HG03575 (cell line): ENCODE data around the gene CLSTN2.
"Not testable (repeated sequence)": the region's sequence is repeated elsewhere in the genome, so short reads cannot be mapped to it uniquely, and the experiment has no call there.

Experiments used
- ATAC-seq: cut with Tn5 transposase; IDR thresholded peaks from one replicate; pipeline ENCODE4 v1.9.1; 2021; ENCODE audit not compliant: unreplicated experiment, insufficient number of reproducible peaks, low FRiP score; ENCODE audit errors: extremely low read depth

The CLSTN2 gene

DNA sequence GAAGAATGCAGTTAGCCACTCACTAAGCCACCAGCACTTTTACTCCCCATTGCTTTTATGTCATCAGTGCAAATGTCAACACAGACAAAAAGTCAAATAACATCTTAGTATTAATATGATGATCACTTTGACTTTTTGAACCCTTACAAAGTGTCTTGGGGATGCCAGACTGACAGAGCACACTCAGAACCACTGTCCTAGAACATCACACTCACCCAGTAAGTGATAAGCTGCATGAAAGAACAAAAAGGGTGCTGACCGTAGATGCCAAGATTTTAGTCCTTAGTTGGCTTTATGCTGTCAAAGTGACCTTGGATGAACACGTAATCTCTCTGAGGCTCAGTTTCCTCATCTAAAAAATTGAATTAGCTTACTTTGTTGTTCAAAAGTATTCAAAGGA, 463.4 kb downstream of the CLSTN2 start:
- ATAC-seq = no peak

DNA sequence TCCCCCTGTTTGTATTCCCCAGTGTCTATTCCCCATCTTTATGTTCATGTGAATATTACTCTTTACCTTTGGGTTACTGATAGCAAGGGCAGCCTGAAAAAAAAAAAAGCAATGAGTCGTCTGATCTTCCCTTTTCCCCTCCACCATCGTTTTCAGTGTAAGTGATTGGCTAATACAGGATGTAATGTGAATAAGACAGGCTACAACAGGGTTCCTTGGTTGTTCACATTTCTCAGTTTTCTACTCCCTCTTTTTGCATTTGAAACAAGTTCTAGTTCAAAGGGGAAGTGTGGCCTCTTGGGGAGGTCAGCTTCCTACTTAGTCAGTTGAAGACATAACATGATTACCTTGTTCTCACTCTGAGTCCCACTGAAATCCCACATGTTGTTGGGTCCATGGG, 464.9 kb downstream of the CLSTN2 start:
- ATAC-seq = no peak

DNA sequence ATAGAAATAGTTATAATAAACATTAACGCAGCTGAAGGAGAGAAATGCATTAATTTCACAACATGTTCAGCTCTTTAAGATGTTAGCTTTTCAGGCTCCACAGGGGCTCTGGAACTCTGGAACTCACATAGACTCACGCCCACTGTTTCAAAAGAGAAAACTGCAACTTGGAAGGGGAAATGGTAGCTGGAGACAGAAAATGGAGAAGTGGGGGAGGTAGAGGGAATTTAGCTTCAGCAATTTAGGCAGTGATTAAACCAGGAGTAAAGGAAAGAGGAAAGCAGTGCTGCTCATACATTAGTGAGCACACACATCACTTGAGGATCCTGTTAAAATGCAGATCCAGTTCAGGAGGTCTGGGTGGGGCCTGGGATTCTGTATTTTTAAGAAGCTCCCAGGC, 468.1 kb downstream of the CLSTN2 start:
- no peak for ATAC-seq

- ATAC-seq = no peak
Measured at GRCh38 chr3:140403608-140404007, 468.6 kb downstream of the CLSTN2 start.

GRCh38 chr3:140406655-140407054, 471.7 kb downstream of the CLSTN2 start:
- no peak for ATAC-seq

DNA sequence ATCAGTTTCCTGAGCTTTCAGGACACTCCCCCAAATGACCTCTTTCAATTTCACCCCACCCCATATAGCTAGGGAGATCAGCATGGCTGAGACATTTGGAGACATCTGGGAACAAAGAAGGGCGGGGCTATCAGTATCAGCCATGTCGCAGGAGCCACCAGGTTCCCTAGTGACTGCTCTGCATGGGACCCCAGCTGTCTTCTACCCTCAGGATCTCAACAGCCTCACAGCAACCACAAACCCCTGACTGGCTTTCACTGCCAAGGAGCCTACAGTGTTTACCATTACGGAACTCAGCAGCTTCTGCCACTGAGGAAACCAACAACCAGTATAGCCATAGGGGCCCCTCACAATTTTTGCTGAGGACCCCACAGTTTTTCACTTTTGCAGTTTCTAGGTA, 473.3 kb downstream of the CLSTN2 start:
- ATAC-seq = no peak

GRCh38 chr3:140416666-140417065, 481.7 kb downstream of the CLSTN2 start:
- ATAC-seq = no peak

GRCh38 chr3:140420621-140421357, 485.8 kb downstream of the CLSTN2 start:
- ATAC-seq = no peak

DNA sequence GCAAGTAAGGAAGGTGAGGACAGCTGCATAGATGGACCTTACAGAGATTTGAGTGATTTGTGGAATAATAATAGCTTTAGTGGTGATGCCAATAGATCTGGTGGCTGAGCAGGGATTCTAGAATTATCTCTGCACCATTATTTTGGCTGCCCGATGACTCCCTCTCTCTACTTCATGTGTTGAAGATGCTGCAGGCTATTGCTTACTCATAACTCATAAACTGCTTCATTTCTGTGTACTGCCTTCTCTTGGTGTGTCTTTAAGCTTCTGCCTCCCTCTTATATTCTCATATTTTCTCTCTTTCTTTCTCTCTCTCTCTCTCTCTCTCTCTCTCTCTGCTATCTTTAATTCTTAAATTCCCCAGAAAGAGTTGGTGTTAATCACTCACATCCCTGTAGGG, 486.9 kb downstream of the CLSTN2 start:
- no peak for ATAC-seq

DNA sequence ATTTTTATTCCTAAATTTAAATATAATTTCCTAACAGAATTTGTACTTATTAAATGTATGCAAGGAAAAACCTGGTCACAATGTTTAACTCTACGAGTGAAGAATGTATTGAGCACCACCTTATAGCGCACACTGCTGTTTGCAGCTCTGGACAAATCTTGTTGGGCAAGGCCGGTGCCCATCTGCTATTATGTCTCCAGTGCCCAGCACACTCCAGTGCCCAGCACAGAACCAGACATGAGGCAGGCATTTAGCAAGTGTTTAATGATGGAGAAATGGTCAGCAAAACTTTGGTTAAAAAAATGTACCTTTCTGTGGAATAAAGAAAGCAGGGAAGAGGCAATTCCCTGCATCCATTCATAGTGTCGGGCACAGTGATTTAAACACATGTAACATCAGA, 488.2 kb downstream of the CLSTN2 start:
- no peak for ATAC-seq

GRCh38 chr3:140423574-140423973, 488.6 kb downstream of the CLSTN2 start:
- ATAC-seq = not testable (repeated sequence)

DNA sequence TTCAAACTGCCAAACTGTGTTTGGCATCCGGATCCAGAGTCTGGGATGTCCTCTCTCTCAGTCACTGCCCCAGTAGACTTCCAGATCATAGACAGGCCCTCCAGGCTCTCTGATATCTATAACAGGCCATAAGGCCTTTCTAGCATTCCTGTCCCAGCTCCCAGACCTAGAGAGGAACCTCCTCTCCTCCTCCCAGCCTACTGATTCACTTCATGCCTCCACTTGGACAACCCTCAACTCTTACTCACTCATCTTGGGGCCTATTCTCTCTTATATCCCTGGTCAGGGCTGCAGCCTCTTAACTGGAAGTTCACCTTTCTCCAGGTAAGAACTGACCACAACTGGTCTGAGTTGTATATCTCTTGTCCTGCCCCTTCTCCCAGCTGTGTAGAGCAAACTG, 489.2 kb downstream of the CLSTN2 start:
- ATAC-seq = no peak

DNA sequence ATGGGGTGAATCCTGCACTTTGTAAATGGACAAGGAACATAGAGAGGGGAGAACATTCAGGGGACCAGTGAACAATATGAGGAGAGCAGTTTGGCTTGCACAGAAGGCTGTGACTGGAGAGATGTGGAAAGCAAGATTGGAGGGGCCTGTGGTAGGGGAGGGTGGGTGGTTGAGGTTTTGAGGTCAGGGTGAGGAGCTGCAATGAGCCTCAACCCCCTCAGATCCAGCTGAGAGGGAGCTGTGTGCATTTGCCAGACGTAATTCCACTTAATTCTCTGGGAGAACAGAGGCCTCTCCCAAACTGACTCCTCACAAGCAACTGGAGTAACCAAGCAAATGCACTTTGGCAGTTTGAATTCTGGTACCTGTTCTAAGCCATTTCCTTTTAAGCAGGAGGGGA, 489.7 kb downstream of the CLSTN2 start:
- ATAC-seq = no peak

DNA sequence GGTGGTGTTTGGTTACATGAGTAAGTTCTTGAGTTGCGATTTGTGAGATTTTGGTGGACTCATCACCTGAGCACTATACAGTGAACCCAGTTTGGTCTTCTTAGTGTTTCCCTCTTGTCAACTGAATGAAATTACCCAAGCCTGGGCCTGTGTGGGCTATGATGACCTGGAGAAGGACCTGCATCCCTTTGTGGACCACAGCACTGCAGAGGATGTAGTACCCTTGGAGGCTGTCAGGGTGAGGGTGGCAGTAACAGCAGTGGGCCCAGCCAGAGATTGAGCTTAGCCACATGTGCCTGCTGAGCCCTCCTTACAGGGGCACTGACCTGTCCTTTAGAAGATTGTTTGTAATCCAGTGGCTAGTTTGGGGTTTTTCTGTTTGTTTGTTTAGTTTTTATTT, 492.8 kb downstream of the CLSTN2 start:
- ATAC-seq = no peak

DNA sequence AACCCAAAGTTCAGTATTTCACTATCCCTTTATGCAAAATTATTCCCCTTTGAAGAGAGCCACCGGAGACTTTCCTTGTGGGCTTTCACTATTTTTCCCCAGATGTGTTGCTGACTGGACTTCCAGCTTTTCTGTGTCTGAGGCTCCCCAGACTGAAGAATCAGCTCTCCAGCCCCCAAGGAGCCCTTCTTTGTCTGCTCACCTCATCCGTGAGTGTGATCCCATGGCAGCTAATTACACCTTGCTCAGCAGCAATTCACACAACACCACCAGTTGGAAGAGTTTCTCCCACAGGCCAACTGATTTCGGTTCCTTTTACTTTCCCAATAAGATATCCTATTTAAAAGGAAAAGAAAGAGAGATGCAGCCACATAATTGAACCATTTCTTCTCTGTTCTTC, 493.4 kb downstream of the CLSTN2 start:
- ATAC-seq = no peak

DNA sequence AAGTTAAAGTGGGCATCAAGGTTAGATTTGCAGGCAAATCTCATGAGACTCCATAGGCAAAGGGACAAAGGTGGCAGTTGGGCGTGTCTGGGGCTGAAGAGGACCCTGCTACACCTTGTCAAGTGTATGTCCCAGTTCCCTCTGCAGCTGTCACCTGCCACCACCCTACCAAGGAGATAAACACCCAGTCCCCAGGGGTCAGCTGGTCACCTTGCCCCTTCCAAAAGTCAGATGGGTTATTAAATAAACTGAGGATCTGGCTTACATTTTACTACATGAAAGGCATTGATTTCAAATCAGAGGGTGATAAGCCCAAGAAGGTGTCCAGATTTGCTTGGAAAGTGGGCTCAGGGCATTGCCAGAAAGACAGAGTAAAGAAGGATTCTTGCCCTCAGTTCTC, 494.8 kb downstream of the CLSTN2 start:
- no peak for ATAC-seq

- no peak for ATAC-seq
Measured at GRCh38 chr3:140430494-140430893, 495.5 kb downstream of the CLSTN2 start.

DNA sequence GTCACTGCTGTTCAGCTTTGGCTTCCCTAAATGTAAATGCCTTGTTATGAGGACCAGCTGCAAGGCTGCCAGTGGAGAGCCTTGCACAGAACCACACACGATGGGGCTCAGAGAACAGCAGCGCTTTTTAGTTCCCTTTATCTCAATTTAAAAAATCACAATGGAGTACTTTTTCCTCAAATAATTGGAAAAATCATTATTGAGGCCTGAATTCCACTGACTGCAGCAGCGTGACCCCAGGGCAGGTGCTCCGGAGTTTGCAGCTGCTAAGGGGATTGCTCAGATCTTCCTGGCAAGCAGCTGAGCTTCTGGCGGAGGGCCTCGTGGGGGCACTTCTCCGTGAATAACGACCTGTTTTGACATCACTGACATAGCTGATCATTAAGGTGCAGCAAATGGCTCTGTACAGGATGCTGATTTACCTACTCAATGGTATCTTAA, 497.3 kb downstream of the CLSTN2 start:
- no peak for ATAC-seq

DNA sequence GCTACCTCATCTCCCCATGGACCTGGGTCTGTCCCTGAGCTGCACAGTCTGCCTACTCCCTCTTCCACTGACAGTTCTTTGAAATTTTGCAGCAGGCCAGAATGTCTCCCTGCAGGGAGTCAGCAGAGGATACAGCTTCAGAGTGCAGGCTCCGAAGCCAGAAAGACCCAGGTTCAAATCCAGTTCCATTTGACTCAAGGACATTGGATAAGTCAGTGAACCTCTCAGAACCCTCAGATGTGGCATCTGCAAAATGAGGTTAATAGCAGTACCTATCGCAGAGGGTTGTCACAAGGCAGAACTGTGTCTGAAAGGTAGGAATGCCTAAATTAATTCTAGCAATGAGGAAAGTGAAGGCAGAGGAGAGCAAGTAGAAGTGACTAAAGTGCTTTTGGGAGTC, 498.4 kb downstream of the CLSTN2 start:
- ATAC-seq = no peak

- ATAC-seq = no peak
Measured at GRCh38 chr3:140434261-140434905, 499.4 kb downstream of the CLSTN2 start.

GRCh38 chr3:140436421-140436820, 501.4 kb downstream of the CLSTN2 start:
- ATAC-seq = no peak
